Activated CD8-positive, alpha-beta memory T cell treated with anti-CD3 and anti-CD28 coated beads, Interleukin-2, amount 50 U/mL, for 1 hour (primary cell): ENCODE data around the gene KCNS3.

Source experiments
- DNase-seq: peaks from one replicate; pipeline ENCODE4 v3.0.0-alpha.2; 2020; ENCODE audit errors: extremely low read depth

KCNS3 gene

DNA sequence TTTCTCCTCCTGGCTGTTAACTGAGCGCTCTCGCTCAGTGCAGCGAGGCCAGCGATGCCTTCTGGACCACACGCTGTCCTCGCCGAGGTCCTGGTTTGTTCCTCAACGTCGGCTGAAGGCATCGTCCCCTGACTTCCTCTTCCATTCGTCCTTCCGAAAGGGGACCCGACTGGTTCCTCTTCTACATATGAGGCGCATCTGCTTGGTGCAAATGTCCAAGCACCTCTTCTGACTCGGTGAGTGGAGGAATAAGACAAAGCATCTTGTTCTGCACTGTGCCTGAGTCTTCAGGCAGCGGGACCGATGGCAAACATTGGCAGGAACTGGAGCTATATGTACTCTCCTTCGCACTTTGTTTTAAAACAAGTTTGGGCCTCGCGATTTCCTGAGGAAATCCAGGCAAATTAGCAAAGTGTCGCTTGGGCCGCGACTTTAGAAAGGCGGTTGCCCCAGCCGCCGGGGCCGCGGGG, 621 bp upstream of the KCNS3 start:
- DNase-seq, result no peak

- no peak for DNase-seq
Measured at GRCh38 chr2:17879137-17879912, 858 bp downstream of the KCNS3 start.

DNA sequence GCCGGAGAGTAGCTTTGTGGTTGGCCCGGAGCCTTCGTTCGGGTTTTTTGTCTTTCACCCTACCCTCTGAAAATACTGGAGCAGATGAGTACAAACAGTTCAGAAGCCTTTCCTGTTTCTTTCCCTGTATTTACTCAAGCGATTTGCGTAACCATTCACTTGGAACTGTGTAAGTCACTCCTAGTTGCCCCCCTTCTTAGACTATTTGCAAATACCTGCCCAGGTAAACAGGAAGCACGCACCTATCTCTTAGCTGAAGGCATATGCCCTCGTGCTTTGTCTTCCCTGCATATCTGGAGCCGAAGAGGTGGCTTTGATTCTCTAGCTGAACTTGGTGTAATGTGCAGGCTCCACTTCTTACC, 1.4 kb downstream of the KCNS3 start:
- DNase-seq, result no peak

DNA sequence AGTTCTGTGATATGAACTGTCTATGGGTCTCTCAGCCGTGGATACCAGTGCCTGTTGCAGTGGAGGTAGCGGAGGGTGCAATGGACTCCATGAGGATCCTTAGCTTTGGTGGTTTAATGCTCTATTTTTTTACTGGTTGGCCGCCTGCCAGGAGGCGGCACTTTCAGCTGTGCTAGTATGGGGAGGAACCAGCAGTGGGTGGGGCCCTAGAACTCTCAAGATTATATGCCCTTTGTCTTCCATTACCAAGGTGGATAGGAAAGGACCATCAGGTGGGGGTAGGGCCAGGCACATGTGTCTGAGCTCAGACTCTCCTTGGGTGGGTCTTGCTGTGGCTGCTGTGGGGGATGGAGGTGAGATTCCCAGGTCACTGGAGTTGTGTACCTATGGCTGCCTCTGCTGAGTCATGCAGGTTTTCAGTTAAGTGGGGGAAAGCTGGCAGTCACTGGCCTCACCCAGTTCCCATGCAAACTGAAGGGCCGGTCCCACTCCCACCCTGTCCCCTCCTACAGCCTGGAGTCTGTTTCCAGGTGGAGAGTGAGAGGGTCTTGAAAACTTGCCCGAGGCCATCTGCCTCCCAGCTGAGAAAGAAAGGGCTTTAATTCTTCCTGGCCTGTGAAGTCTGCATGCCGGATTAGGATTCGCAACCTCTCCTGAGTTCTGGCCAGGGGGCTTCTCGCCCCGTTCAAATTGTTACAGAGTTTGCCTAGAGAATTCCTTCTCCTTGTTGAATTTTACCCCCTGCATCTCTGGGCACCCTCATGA, 14.5 kb downstream of the KCNS3 start:
- DNase-seq, result no peak

GRCh38 chr2:17894005-17894404, 15.5 kb downstream of the KCNS3 start:
- no peak for DNase-seq

DNA sequence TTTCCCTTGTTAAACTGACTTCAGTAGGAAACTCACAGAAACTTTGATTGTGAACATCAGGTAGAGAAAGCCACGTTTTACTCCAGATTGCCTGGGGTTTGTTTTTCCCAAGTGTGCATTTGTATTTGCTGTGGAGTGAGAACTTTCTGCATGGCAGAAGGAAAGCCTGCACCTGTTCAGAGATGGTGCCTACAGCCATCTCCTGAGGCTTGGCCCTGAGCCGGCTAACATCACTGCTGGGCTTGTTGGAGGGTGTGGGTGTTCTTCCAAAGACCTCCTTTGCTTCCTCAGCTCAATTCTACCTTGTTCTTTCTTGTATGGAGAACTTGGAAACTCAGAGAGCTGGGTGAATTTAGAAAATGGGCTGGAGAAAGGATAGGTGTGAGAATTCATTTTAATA, 16.1 kb downstream of the KCNS3 start:
- no peak for DNase-seq

- DNase-seq, result no peak
Measured at GRCh38 chr2:17899871-17900270, 21.4 kb downstream of the KCNS3 start.

- no peak for DNase-seq
Measured at GRCh38 chr2:17901246-17901645, 22.8 kb downstream of the KCNS3 start.

DNA sequence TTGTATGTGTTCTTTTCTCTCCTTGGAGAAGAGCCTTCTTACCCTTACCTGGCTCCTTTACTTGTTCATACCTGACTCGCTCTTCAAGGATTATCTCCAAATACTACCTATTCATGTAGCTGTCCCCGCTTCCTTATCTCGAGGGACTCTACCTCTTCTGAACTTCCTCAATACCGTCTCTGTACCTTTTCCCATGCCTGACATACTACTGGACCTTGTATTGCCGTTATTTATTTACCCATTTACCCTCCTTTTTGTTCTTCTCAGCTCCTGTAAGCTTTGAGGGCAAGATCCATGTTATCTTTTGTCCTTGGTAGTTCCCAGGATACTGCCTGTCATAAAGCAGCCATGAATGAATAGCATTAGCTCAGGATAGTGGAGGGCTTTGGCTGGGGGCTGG, 32.5 kb downstream of the KCNS3 start:
- DNase-seq, result no peak

DNA sequence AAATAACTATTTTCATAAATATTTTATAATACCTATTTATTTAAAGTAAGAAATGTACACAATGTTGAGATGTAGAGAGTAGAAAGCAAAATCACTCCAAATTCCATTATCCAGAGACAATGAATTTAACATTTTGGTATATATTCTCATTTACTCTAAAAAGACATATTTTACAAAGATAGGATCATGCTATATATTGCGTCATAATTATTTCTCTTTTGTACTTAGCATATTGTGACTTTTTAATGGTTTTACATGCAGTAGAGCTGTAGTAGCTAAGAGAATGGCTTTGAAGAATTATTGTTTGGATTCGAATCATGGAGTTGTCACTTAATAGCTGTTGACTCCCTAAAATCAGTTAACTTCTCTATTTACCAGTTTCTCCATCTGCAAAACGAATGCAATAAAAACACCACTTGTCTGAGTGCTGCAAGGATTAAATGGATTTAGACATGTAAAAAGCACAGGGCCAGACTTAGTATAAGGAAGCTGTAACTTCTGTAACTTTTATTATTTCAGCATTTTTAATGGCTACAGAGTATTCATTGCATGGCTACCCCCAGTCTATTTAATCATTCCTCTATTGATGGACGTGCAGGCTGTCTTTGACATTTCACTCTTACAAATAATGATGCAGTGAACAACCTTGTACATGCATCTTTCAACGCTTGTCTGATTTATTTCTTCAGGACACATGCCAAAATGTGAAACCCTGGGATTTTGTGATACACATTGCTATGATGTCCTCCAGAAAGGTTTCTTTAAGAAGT, 33.2 kb downstream of the KCNS3 start:
- no peak for DNase-seq

DNA sequence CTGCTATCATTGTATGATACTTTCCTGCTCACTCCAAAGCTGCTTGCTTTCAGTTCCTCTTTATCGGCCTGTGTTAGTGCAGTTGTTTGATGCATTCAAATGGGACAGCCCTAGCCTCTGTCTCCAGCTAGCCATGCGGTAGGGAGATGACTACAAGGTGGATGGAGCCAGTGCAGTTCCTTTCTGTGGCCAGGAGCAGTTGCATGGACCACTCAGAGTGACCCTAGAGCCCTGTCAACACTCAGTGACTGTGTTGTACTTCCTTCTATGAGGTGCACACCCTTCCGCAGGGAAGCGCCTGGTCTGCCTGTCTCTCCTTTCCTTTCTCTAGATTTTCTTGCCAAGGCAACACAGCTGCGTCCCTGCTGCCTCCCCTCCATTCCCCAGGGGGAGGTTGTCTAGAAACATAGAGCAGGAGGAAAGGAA, 33.8 kb downstream of the KCNS3 start:
- DNase-seq, result no peak

GRCh38 chr2:17915099-17915498, 36.6 kb downstream of the KCNS3 start:
- DNase-seq, result no peak

DNA sequence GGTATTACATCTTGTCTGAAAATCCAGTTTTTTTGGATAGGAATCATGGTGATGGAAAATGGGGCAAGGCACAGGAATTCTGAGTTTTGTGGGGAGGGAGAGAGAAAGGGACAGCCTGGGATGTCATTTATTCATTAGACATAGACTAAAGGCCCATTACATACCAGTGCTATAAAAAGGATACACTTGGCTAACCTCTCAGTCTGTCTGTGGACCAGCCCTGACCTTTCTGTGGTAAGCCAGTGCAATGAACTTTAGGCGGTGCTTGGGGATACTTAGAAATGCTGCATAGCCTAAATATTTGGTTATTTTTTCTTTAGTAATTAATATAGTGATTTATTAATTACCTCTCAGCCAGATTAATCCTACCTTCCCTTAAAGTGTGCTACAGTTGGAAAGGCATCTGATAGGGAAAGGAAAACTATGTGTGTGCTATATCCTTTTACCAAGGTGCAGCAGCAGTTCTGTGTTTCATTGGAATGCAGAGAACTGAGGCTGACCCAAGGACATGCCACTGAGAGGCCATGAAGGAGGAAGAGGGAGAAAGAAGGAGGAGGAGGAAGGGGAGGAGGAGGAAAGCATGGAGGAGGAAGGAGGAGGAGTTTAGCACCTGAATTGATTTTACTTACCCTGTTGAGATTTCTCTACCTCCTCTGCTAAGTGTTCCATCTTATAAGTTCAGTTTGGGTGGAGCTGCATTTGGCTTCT, 37.5 kb downstream of the KCNS3 start:
- no peak for DNase-seq

DNA sequence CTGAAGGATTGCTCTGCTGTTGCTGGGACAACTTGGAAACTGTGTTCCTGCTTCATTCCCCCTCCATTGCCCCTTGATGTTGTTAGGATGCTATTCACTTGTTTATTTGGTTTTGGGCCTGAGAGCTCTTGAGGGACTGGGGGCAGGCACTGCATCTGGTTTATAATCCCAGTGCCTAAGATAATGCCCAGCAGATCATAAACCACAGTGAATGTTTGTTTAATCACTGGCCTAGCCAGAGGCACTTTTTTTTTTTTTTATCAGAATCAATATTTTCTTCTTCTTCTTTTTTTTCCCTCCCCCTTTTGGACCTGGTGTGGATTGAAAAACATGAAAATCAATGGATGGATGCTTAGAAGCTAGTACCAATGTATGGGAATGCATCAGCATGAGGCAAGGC, 38.1 kb downstream of the KCNS3 start:
- DNase-seq, result no peak

GRCh38 chr2:17918789-17919188, 40.3 kb downstream of the KCNS3 start:
- no peak for DNase-seq

GRCh38 chr2:17930773-17931172, 52.3 kb downstream of the KCNS3 start:
- DNase-seq, result no peak

GRCh38 chr2:17933256-17933655, 54.8 kb downstream of the KCNS3 start:
- no peak for DNase-seq

DNA sequence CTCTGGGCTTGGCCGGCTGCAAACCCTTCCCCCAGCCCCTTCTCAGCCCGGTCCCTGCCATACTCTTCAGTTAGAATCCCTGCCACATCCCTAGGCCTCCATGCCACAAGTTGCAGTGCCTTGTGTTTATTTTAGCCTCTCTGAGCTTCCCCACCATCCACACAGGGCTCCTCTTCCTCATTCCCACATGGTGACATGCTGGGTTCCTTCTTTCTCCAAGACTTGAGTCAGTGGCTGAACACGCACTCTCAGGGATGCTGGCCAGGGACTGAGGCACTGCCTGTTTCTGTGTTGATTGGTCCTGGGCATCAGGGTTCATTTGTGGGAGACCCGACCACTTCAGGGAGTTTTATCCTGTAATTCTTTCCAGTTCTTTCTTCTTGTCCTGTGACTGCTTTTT, 56.3 kb downstream of the KCNS3 start:
- no peak for DNase-seq

GRCh38 chr2:17935242-17935885, 56.9 kb downstream of the KCNS3 start:
- no peak for DNase-seq

- DNase-seq, result no peak
Measured at GRCh38 chr2:17936599-17936998, 58.1 kb downstream of the KCNS3 start.

- no peak for DNase-seq
Measured at GRCh38 chr2:17940091-17940630, 61.7 kb downstream of the KCNS3 start.
